Stimulated activated naive CD8-positive, alpha-beta T cell treated with anti-CD3 and anti-CD28 coated beads, Interleukin-15, Interleukin-2, amounts not matched to agents 100 ng/mL and 50 ng/mL, for 24 hours (primary cell): ENCODE results near the gene CNTNAP2.

ENCODE experiments used
- H3K27ac Mint-ChIP-seq: one replicate; pipeline ENCODE4 v1.8.0; 2021; ENCODE audit warnings: mild to moderate bottlenecking, mixed read lengths
- H3K27me3 Mint-ChIP-seq: one replicate; pipeline ENCODE4 v1.8.0; 2021; ENCODE audit warnings: mixed read lengths
- H3K36me3 Mint-ChIP-seq: one replicate; pipeline ENCODE4 v1.8.0; 2021; ENCODE audit warnings: low read depth, mixed read lengths
- H3K4me1 Mint-ChIP-seq: one replicate; pipeline ENCODE4 v1.8.0; 2021; ENCODE audit warnings: low read depth, mixed read lengths
- H3K4me3 Mint-ChIP-seq: one replicate; pipeline ENCODE4 v1.8.0; 2021; ENCODE audit warnings: mild to moderate bottlenecking, mixed read lengths
- H3K9me3 Mint-ChIP-seq: one replicate; pipeline ENCODE4 v1.8.0; 2021; ENCODE audit warnings: mixed read lengths

CNTNAP2 gene

DNA sequence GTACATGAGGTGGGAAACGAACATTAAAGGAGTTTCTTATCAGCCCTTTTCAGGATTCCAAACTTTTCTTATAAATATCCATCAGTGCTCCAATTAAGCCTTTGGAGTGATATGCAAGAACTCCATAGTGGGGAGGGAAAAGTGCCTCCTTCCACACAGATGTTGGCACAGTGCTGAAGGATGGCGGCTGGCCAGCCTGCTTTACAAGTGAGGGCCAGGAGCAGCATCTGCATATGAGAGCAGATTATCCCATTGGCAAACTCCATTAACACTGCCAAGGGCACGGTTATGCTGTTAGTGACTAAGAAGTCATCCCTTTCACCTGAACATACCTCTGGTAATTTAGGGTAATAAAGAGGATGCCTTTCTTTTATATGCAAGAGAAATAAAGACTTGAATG lies 543.1 kb downstream of the CNTNAP2 start:
- Mint-ChIP-seq H3K36me3 (no peaks in the 10 kb centered on the region), H3K27me3 (no peaks in the 10 kb centered on the region), H3K9me3 (peaks cover 3% of the 10 kb centered on the region), H3K4me3 (no peak overlapping the region), H3K27ac (no peak overlapping the region), H3K4me1 (peaks cover 9% of the 10 kb centered on the region)

DNA sequence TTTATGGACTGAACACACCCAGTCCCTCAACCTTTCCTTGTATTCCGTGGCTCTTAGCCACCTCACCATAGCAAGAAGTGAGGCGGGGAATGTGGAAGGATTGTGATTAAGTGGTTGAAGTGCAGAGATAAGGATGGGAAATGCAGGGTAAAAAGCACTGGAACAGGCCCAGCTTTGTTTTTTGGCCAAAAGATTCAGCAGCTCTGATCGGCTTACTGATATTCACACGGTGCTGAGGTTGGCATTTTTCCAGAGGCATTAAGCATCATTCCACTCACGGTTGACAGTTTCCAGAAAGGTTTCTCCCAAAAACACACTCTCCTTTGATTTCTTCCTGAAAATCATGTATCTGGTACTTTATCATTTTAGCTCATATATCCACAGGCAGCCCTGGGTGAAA lies 544.2 kb downstream of the CNTNAP2 start:
- Mint-ChIP-seq H3K27me3 (no peaks in the 10 kb centered on the region), H3K36me3 (no peaks in the 10 kb centered on the region), H3K27ac (no peak overlapping the region), H3K9me3 (peaks cover 3% of the 10 kb centered on the region), H3K4me1 (peaks cover 4% of the 10 kb centered on the region), H3K4me3 (no peak overlapping the region)

DNA sequence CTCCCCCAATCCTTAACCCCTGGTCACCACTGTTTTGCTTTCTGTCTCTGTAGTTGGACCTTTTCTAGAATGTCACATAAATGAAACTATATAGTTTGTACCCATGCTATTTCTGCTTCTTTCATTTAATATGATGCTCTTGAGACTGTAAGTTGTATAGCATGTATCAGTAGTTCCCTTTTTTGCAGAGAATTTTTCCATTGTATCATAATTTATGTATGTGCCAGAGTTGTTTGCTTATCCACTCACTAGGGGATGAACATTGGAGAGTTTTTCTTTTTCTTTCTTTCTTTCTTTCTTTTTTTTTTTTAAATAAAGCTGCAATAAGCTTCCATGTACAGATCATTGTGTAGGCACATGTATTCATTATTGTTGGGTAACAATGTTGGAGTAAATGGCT lies 544.8 kb downstream of the CNTNAP2 start:
- H3K4me1 Mint-ChIP-seq: no peaks in the 10 kb centered on the region
- no peak overlapping the region for H3K27ac Mint-ChIP-seq
- H3K4me3 Mint-ChIP-seq: no peak overlapping the region
- no peaks in the 10 kb centered on the region for H3K36me3 Mint-ChIP-seq
- H3K9me3 Mint-ChIP-seq: peaks cover 3% of the 10 kb centered on the region
- no peaks in the 10 kb centered on the region for H3K27me3 Mint-ChIP-seq

DNA sequence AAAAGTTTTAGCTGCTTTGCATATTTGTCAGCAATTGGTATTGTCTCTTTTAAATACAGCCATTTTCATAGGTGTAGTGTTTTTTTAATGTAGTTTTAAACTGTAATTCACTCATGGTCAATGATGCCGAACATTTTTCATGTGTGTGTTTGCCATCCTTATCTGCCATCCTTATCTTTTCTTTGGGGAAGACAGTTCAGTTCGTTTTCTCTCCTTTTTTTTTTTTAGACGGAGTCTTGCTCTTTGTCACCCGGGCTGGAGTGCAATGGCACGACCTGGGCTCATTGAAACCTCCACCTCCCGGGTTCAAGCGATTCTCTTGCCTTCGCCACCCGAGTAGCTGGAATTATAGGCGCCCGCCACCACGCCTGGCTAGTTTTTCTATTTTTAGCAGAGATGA lies 545.3 kb downstream of the CNTNAP2 start:
- H3K27me3 Mint-ChIP-seq: no peaks in the 10 kb centered on the region
- no peaks in the 10 kb centered on the region for H3K4me1 Mint-ChIP-seq
- no peaks in the 10 kb centered on the region for H3K36me3 Mint-ChIP-seq
- no peak overlapping the region for H3K27ac Mint-ChIP-seq
- peaks cover 5% of the 10 kb centered on the region for H3K9me3 Mint-ChIP-seq
- H3K4me3 Mint-ChIP-seq: no peak overlapping the region

DNA sequence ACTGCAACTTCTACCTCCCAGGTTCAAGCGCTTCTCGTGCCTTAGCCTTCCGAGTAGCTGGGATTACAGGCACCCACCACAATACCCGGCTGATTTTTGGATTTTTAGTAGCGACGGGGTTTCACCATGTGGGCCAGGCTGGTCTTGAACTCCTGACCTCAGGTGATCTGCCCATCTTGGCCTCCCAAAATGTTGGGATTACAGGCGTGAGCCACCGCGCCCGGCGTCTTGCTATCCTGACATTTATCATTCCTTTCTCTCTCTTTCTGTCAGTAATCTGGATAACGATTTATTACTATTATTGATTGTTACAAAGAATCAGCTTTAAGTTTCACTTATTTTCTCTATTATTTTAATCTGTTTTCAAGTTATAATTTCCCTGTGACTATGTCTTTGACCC lies 548.4 kb downstream of the CNTNAP2 start:
- Mint-ChIP-seq H3K27ac (no peak overlapping the region), H3K4me3 (no peak overlapping the region), H3K9me3 (peaks cover 4% of the 10 kb centered on the region), H3K27me3 (no peaks in the 10 kb centered on the region), H3K36me3 (no peaks in the 10 kb centered on the region), H3K4me1 (no peaks in the 10 kb centered on the region)

DNA sequence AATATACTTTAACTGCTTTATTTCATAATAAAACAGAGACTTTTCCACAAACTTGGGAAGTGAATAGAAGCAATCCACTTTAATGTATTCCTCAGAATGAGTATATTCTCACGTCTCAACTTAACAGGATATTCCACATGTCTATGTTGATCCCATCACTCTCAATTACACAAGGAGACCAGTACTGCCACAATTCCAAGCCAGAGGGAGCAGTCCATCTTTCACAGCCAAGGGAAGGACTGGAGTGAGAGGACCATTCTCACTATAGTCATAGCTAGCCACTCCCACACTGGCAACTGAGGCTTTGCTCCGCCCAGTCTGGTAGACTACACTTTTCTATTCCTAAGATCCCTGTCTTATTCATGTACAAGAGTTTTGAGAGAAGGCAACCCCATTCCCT lies 553.9 kb downstream of the CNTNAP2 start:
- Mint-ChIP-seq H3K9me3 (peaks cover 13% of the 10 kb centered on the region), H3K4me3 (no peak overlapping the region), H3K27me3 (no peaks in the 10 kb centered on the region), H3K4me1 (no peaks in the 10 kb centered on the region), H3K27ac (no peak overlapping the region), H3K36me3 (no peaks in the 10 kb centered on the region)

DNA sequence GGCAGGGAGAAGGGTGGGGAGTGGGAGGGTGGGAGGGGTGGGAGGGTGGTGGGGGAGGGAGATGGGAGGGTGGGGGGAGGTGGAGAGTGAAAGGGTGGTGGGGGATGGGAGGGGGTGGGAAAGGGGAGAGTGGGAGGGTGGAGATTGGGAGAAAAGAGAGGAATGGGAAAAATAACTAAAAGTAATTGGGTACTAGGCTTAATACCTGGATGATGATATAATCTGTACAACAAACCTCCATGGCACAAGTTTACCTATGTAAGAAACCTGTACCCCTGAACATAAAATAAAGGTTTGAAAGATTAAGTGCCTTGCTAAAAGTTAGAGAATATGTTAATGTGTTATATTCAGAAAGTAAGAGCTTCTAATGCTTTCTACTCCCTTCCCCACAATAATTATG lies 564.9 kb downstream of the CNTNAP2 start:
- no peak overlapping the region for H3K4me3 Mint-ChIP-seq
- no peaks in the 10 kb centered on the region for H3K36me3 Mint-ChIP-seq
- no peaks in the 10 kb centered on the region for H3K27me3 Mint-ChIP-seq
- peaks cover 4% of the 10 kb centered on the region for H3K9me3 Mint-ChIP-seq
- no peak overlapping the region for H3K27ac Mint-ChIP-seq
- no peaks in the 10 kb centered on the region for H3K4me1 Mint-ChIP-seq

DNA sequence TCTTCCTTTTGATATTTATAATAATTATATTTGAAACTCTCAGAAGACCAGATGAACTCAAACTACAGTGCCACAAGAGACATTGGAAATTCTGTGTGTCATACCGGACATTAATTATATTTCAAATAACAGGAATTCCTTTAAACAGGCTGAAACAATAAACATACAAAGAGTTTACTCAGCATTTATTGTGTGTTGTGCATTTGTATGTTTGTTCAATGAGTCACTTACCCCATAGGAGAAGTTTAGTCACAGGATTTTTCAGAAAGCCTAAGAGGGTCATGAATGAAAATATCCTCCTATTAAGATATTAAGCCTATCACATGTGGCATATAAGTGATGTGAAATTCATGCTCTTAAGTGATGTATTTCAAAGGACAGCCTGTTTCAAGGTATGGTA lies 566.8 kb downstream of the CNTNAP2 start:
- H3K4me3 Mint-ChIP-seq: no peak overlapping the region
- H3K4me1 Mint-ChIP-seq: no peaks in the 10 kb centered on the region
- H3K27me3 Mint-ChIP-seq: no peaks in the 10 kb centered on the region
- H3K9me3 Mint-ChIP-seq: no peaks in the 10 kb centered on the region
- H3K27ac Mint-ChIP-seq: no peak overlapping the region
- H3K36me3 Mint-ChIP-seq: no peaks in the 10 kb centered on the region

DNA sequence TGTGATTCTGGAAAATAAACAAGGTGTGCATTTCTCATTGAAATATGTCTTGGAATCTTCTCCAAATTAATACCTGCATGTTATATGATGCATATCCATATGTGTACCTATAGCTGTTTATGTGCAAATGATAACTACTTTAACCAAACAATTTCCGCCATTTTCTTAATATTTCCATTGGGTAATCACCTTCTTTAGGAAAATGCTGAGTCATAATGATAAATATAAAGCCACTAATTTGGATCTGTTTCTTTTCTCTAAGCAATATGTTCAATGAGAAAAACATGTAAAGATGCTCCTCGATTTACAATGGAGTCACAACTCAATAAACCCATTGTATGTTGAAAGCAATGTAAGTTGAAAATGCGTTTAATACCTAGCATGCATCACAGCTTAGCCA lies 574.4 kb downstream of the CNTNAP2 start:
- Mint-ChIP-seq H3K36me3 (no peaks in the 10 kb centered on the region), H3K27ac (no peak overlapping the region), H3K9me3 (no peaks in the 10 kb centered on the region), H3K4me1 (no peaks in the 10 kb centered on the region), H3K4me3 (no peak overlapping the region), H3K27me3 (no peaks in the 10 kb centered on the region)

DNA sequence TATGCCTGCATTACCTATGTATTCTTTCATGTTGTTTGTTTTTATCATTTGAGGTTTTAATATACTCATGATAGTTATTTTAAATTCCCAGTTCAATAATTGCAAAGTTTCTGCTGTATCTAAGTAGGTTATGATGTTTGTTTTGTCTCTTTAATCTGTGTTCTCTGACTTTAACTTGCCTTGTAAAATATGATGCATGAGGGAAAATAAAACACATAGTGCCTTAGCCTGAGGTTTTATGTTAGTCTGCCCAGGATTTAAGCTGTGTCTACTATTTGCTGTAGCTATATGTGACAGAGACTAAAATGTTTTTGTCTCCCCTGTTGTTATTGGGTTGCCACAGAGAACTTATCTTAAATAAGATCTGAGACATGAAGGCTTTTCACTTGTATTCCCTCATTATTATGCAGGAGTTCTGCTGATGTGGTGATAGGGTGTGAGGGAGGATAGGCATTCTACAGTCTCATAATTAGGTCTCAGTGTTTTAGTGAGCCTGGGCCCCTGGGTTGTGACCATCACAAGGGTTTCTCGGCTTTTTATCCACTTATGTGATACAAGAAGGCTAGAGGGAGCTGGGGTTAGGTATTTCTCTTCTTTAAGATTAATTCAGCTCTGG lies 582.5 kb downstream of the CNTNAP2 start:
- Mint-ChIP-seq H3K36me3 (no peaks in the 10 kb centered on the region), H3K9me3 (peaks cover 4% of the 10 kb centered on the region), H3K4me1 (no peaks in the 10 kb centered on the region), H3K27me3 (no peaks in the 10 kb centered on the region), H3K4me3 (no peak overlapping the region), H3K27ac (no peak overlapping the region)

DNA sequence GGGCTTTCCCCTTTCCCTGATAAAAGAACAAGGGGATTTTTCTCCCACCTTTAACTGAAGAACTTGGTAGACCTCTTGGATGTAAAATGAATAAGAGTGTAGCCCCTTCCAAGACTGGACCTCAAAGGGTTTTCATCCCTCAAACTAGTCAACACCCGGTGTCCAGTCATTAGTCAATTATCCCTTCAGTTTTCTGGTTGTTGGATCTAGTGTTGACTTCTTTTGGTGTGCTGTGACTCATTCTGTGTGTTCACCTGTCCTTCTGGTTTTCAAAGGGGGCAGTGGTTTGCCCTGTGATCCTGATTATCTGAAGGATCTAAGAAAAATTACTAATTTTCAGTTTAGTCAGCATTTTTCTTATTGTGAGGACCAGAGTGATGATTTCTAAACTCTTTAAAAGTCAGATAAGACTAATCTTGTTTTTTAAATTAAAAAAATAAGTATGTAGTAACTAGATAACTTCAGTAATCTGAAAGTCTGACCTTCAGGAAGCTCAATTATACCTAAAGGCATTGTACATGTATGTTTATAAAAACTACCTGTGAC lies 583.5 kb downstream of the CNTNAP2 start:
- no peaks in the 10 kb centered on the region for H3K27me3 Mint-ChIP-seq
- H3K27ac Mint-ChIP-seq: no peak overlapping the region
- H3K36me3 Mint-ChIP-seq: no peaks in the 10 kb centered on the region
- peaks cover 6% of the 10 kb centered on the region for H3K9me3 Mint-ChIP-seq
- H3K4me1 Mint-ChIP-seq: no peaks in the 10 kb centered on the region
- no peak overlapping the region for H3K4me3 Mint-ChIP-seq

DNA sequence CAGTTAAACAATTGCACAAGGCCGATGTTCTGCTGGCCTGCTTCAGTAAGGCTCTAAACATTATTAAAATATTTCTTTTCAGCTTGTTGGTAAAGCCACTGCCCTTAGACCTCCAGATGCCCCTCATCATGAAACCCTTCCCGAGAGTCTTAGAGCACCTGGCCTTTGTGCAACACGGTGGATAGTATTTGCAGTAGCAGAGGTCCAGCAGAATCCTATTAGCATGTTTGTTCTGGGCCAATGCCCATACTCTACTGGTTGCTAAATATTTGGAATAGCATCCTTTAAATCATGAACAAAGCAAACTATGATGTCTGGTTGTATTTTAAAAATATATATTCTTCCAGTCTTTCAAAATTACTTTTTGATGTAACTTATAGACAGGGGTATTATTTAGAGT lies 584.6 kb downstream of the CNTNAP2 start:
- Mint-ChIP-seq H3K9me3 (peaks cover 13% of the 10 kb centered on the region), H3K36me3 (no peaks in the 10 kb centered on the region), H3K27me3 (no peaks in the 10 kb centered on the region), H3K4me3 (no peak overlapping the region), H3K4me1 (no peaks in the 10 kb centered on the region), H3K27ac (no peak overlapping the region)

DNA sequence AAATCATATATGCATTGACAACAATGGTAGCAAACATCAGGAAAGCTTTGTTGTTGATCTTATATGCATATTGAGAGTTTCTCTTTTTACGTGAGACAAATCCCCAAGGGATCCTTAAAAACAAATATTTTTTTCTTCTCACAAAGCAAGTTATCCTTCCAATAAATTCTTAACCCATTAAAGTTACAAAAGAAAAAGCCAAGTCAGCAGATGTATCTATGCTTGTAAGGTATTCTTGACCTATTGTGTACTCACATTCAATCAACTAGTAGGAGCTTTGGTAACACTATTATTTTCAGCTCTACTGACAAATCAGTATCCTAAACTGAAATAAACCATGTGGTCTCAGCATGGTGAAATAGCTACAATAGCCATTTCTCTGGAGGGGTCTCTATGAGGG lies 586.3 kb downstream of the CNTNAP2 start:
- Mint-ChIP-seq H3K4me3 (no peak overlapping the region), H3K27me3 (no peaks in the 10 kb centered on the region), H3K36me3 (no peaks in the 10 kb centered on the region), H3K27ac (no peak overlapping the region), H3K9me3 (peaks cover 11% of the 10 kb centered on the region), H3K4me1 (no peaks in the 10 kb centered on the region)

DNA sequence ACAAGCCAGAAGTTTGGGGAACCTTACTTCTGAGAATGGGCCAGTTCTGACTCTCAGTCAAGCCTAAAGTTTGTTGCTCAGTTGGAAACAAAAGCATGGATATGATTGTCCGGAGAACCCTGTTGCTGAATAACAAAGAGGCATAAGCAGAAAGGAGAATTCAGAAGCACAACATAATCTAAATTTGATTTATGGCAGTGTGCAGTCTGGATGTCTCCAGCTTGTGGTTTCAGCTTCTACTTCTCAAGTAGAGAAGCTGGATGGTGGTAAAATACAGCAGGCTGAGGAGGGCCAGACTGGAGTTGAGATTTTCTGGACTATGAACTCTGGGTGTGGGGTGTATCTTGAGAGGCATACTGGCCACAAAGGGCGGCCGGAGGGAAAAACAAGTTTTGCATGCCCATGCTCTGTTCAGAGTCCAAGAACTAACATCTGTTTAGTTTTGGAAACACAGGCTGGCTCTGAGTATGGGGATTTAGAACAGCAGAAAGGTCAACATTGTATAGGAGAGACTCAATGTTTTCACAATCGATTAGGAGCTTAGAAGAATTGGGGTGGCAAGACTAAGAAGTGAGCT lies 592.9 kb downstream of the CNTNAP2 start:
- Mint-ChIP-seq H3K4me3 (no peak overlapping the region), H3K4me1 (no peaks in the 10 kb centered on the region), H3K27me3 (no peaks in the 10 kb centered on the region), H3K27ac (no peak overlapping the region), H3K9me3 (peaks cover 13% of the 10 kb centered on the region), H3K36me3 (no peaks in the 10 kb centered on the region)

DNA sequence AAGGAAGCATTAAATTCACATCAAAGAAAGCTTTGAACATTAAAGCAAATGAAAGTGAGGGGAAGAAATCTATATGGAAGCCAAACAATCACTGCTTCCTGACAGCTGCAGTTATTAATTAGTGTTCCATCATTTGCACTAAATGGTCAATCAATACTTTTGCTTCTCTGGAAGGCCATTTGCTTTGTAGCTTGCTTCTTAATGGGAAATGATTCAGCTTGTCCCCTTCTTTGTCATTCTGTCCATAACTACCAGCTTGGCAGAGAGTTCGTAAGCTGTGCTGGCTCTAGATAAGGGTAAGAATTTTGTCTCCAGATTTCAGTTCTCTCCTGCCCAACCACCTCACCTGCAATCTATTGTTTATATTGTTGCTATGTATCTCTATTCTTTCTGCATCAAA lies 596.6 kb downstream of the CNTNAP2 start:
- Mint-ChIP-seq H3K27ac (no peak overlapping the region), H3K36me3 (no peaks in the 10 kb centered on the region), H3K9me3 (peaks cover 4% of the 10 kb centered on the region), H3K4me1 (no peaks in the 10 kb centered on the region), H3K27me3 (no peaks in the 10 kb centered on the region), H3K4me3 (no peak overlapping the region)

DNA sequence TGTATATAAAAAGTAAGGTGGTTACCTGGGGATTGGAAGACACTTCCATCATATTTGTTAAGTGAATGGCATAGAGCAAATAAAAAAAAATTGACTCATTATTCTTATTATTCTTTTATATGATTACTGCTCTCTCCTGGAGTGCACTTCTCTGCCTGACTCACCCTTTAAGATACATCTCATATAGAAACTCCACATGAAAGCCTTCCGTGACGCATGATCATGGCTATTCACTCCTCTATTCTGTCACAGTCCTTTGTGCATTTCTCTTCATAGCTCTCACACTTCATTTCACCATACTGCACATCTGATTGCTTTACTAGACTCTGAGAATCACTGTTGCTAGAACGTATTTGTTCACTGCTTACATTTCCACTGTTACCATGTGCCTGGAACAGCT lies 597.3 kb downstream of the CNTNAP2 start:
- Mint-ChIP-seq H3K4me3 (no peak overlapping the region), H3K27me3 (no peaks in the 10 kb centered on the region), H3K4me1 (no peaks in the 10 kb centered on the region), H3K9me3 (peaks cover 4% of the 10 kb centered on the region), H3K36me3 (no peaks in the 10 kb centered on the region), H3K27ac (no peak overlapping the region)
